K562 (cell line): ENCODE results near the gene RIMBP3C. TPM values are rescaled to one million over a fixed set of nuclear protein-coding genes. Genes with fewer than 3 reads are reported as not detected.
"Not testable (repeated sequence)": the region's sequence is repeated elsewhere in the genome, so short reads cannot be mapped to it uniquely, and the experiment has no call there.

Experiments
- ATAC-seq: fragments of 200-7000 bp; cut with Tn5 transposase; 3 replicates; pipeline ENCODE4 v1.9.1; 2020; ENCODE audit warnings: moderate library complexity
- BruUV-seq: library from RNA; stranded (reverse); fragments of 400-500 nt; replicated peaks from 2 replicates; lab custom pipeline; 2021; lab: Mats Ljungman, UMichigan
- CTCF ChIA-PET: fragments of 300-600 bp; formaldehyde crosslinking; extraction: SDS; loops from one replicate; lab custom pipeline; 2021; ENCODE audit warnings: low intra/inter-chr PET ratio; lab: Yijun Ruan, JAX
- POLR2A ChIA-PET: fragments of 300-600, 350-650 bp; sonication (Branson Sonifier 250); formaldehyde crosslinking; extraction: SDS; loops from one replicate; lab custom pipeline; 2021; ENCODE audit warnings: antibody characterized with exemption, inconsistent platforms; lab: Yijun Ruan, JAX
- DNase-seq, 4 experiments: peaks; one replicate each; pipeline versions ENCODE4 v3.0.0 to v3.0.0-alpha.2; 2011 to 2018; ENCODE audit warnings: low spot score in 3 of 4, mixed read lengths in 3 of 4; ENCODE audit errors: extremely low read depth in 1 of 4
- FAIRE-seq: peaks from 2 replicates; lab custom pipeline; 2011; peaks lifted over from hg19 to GRCh38; lab: Jason Lieb, UNC
- H2AFZ ChIP-seq: 2 replicates; pipeline ENCODE4 v1.6.0; 2011; ENCODE audit warnings: low read depth, low read length, control low read depth, inconsistent platforms
- H3K27ac ChIP-seq: fragments of 200-600 bp; 3 replicates; pipeline ENCODE4 v1.8.0; 2011; ENCODE audit warnings: low read depth, mild to moderate bottlenecking, control low read depth, inconsistent platforms, low read length, moderate library complexity, mixed read lengths; ENCODE audit errors: extremely low read depth
- H3K27me3 ChIP-seq, 2 experiments: fragments of 300-600 bp in 1 of 2; 2 replicates in 1 of 2; 3 replicates in 1 of 2; pipeline versions ENCODE4 v1.6.0 to v1.8.0; 2011; ENCODE audit warnings: inconsistent platforms in 2 of 2, low read length in 2 of 2, mild to moderate bottlenecking in 1 of 2, mixed read lengths in 1 of 2, moderate library complexity in 1 of 2; ENCODE audit not compliant: control insufficient read depth in 2 of 2, insufficient read depth in 2 of 2
- H3K36me3 ChIP-seq: fragments of 300-600 bp; 3 replicates; pipeline ENCODE4 v1.8.0; 2011; ENCODE audit warnings: mild to moderate bottlenecking, low read length, inconsistent platforms; ENCODE audit not compliant: control insufficient read depth, insufficient read depth
- H3K4me1 ChIP-seq, 2 experiments: fragments of 200-600 bp in 1 of 2; replicated peaks in 1 of 2; 2 replicates in 1 of 2; 3 replicates in 1 of 2; pipeline versions ENCODE4 v1.5.1 to v1.8.0; 2011; ENCODE audit warnings: inconsistent platforms in 2 of 2, low read length in 2 of 2, mild to moderate bottlenecking in 1 of 2, mixed read lengths in 1 of 2, moderate library complexity in 1 of 2; ENCODE audit not compliant: control insufficient read depth in 2 of 2, insufficient read depth in 2 of 2
- H3K4me2 ChIP-seq: 2 replicates; pipeline ENCODE4 v1.6.1; 2011; ENCODE audit warnings: low read length, control low read depth, inconsistent platforms, mixed read lengths; ENCODE audit not compliant: insufficient read depth
- H3K4me3 ChIP-seq: fragments of 200-600 bp; sonication (generic), shearing (Covaris generic); 2 replicates; pipeline ENCODE4 v1.5.1; 2016; ENCODE audit warnings: control low read depth, inconsistent platforms
- H3K79me2 ChIP-seq: fragments of 200-600 bp; 3 replicates; pipeline ENCODE4 v1.8.0; 2011; ENCODE audit warnings: low read length, inconsistent platforms; ENCODE audit not compliant: control insufficient read depth, insufficient read depth
- H3K9ac ChIP-seq, 2 experiments: 2 replicates each; pipeline versions ENCODE4 v1.6.0 to v1.6.1; 2011; ENCODE audit warnings: low read depth in 2 of 2, low read length in 2 of 2, control low read depth in 1 of 2, inconsistent platforms in 1 of 2, mild to moderate bottlenecking in 1 of 2, mixed read lengths in 1 of 2; ENCODE audit not compliant: insufficient read depth in 1 of 2
- H3K9me1 ChIP-seq: one replicate; pipeline ENCODE4 v1.6.0; 2011; ENCODE audit warnings: inconsistent platforms, mild to moderate bottlenecking, low read length, moderate library complexity; ENCODE audit not compliant: control insufficient read depth, insufficient read depth
- H3K9me3 ChIP-seq: replicated peaks from 2 replicates; pipeline ENCODE4 v1.5.1; 2011; ENCODE audit warnings: low read depth, low read length, inconsistent platforms; ENCODE audit not compliant: control insufficient read depth, insufficient read depth
- H4K20me1 ChIP-seq: replicated peaks from 2 replicates; pipeline ENCODE4 v1.6.1; 2011; ENCODE audit warnings: low read length, inconsistent platforms, mixed read lengths; ENCODE audit not compliant: control insufficient read depth, insufficient read depth
- WGBS: fragments of 100-300 bp; shearing (Covaris generic); methylation state at CpG from one replicate; pipeline ENCODE4 v1.1.6; 2016; ENCODE audit warnings: low coverage, mixed read lengths; ENCODE audit not compliant: insufficient coverage; ENCODE audit errors: missing lambda C conversion rate; 5-methylcytosine and 5-hydroxymethylcytosine counted together
- in situ Hi-C: fragments of 300-500 bp; cut with MboI; formaldehyde crosslinking; loops from 4 replicates; pipeline ENCODE4 v1.15.0; 2018; ENCODE audit warnings: inconsistent platforms, mixed read lengths
- intact Hi-C: fragments of 100-400 bp; cut with micrococcal nuclease; formaldehyde crosslinking; loops from 2 replicates; pipeline ENCODE4 v1.14.2; 2022
- polyA plus RNA-seq, 8 experiments: library from polyadenylated mRNA; depleted of rRNA in 4 of 8; stranded (reverse) in 5 of 8; unstranded in 3 of 8; fragments of >200 nt; fragmentation: Nextera tagmentation in 2 of 8; fragmentation: Illumina TruSeq in 1 of 8; extraction: Ambion mirVana in 2 of 8; extraction: Trizol in 1 of 8; gene quantifications; 2 replicates each; pipeline versions ENCODE4 v1.2.1 to v1.2.3, GENCODE V29; 2011 to 2014; ENCODE audit warnings: inconsistent platforms in 1 of 8, missing spikeins in 1 of 8
- total RNA-seq, 7 experiments: library from RNA; depleted of rRNA in 6 of 7; stranded (reverse); fragments of >200 nt in 6 of 7; fragmentation: Illumina TruSeq in 2 of 7; extraction: Trizol in 2 of 7; gene quantifications; 2 replicates each; pipeline versions ENCODE4 v1.2.1 to v1.2.3, GENCODE V29; 2011 to 2021; ENCODE audit warnings: low replicate concordance in 1 of 7

The RIMBP3C gene
- total and polyA plus RNA-seq, 9 of the 15 experiments (the other 6 are each of a cell fraction or from before 2014, with no cell fraction given) = 0.09 to 0.98 (median 0.17) TPM; not detected in 2

DNA sequence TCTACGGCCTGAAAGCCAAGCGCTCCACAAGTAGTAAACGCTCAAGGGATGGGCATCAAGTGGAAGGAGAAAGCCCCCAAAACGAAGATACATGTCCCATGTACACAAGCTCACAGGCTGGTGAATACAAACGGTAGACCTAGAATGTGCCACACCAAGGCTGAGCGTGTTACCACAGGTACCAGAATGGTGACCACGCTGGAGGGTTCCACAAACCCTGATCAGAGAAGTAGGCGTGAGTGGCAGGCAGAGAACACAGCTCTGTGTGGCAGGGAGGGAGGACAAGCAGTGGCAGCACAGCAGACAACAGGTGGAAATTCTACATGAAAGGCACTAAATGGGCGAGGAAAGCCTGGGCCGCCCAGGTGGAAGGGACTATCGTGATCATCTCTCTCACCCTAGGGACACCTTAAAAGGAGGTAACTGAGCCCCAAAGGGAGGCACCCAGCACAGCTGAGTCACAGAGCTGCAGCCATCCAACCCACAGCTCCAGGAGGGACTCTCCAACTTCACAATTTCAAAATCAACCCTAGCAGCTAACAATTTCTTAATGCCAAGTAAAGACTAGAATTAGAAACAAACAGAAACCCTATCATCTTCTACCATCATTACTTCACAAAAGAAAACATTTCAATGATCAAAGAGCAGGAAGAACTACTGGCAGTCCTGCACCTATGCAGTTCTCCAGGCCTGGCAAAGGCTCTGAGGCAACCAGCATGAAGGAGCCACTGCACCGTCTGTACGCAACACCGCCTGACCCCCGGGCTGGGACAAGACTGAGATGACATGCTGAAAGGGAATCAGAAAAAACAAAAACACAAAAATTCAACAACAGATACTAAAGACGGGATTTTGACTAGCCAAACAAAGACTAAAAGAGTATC lies 51.4 kb downstream of the RIMBP3C start:
- DNase-seq, H3K4me1 ChIP-seq, H3K9me1 ChIP-seq, H3K27me3 ChIP-seq, H3K9me3 ChIP-seq, CTCF ChIA-PET, POLR2A ChIA-PET, H3K4me2 ChIP-seq, FAIRE-seq, intact Hi-C loops, H4K20me1 ChIP-seq, H3K9ac ChIP-seq, H3K4me3 ChIP-seq, H3K27ac ChIP-seq, H2AFZ ChIP-seq, H3K79me2 ChIP-seq, H3K36me3 ChIP-seq: not testable (repeated sequence)
- TSS peak; percentile 42 for BruUV-seq
- no CpG with 5 or more reads among the region's 16 CpGs for WGBS
- ATAC-seq = peak; percentile 7; the same call in 1 of the 3 replicates
- in situ Hi-C loops = loop anchor here (5.0 kb wide), 1 partner anchor 48 kb away; no protein-coding TSS in a partner anchor

DNA sequence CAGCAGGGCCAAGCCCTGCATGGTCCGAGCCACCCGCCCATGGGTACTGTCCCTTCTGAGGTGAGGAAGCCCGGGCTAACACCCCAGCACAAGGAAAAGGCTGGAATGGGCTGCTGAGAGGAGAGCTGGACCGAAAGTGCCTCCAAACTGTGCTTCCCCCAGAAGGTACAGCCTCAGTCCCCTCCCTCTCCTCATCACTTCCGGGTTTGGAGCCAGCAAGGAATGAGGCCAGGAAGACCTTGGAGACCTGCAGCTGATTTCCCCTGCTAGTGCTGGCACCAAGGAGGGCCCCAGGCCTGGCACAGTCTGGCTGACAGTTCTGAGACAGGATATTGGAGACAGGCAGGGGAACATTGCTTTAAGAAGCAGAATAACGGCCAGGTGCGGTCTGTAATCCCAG lies 52.8 kb downstream of the RIMBP3C start:
- H3K79me2 ChIP-seq, H3K36me3 ChIP-seq, H3K9ac ChIP-seq, H3K9me3 ChIP-seq, H3K4me3 ChIP-seq, H3K9me1 ChIP-seq, H4K20me1 ChIP-seq, DNase-seq, H3K27me3 ChIP-seq, POLR2A ChIA-PET, intact Hi-C loops, H3K27ac ChIP-seq, CTCF ChIA-PET, H2AFZ ChIP-seq, BruUV-seq, FAIRE-seq, H3K4me1 ChIP-seq, H3K4me2 ChIP-seq: not testable (repeated sequence)
- in situ Hi-C loops = loop anchor here (5.0 kb wide), 1 partner anchor 46 kb away; no protein-coding TSS in a partner anchor
- WGBS = no CpG with 5 or more reads among the region's 7 CpGs
- ATAC-seq = peak; percentile 33

DNA sequence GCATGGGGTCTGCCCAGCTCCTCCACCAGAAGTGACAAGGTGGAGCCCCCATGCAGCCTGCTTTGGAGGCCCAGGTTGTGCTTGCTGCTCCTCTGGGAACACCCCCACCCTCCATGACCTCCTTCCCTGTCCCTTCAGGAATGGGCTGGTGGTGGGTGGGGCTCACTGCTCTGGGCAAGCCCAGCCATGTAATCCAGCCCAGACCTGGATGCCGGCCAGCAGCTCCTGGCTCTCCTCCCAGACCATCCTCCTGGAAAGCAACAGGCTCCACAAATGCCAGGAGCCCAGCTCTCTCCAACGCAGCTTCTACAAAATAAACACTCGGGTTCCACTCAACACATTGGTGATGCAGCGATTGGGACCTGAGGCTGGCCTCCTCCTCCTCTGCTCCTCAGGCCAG lies 53.3 kb downstream of the RIMBP3C start:
- H3K9ac ChIP-seq, BruUV-seq, H3K4me3 ChIP-seq, intact Hi-C loops, DNase-seq, H3K9me3 ChIP-seq, POLR2A ChIA-PET, FAIRE-seq, H3K9me1 ChIP-seq, H3K4me2 ChIP-seq, H3K27ac ChIP-seq, H4K20me1 ChIP-seq, CTCF ChIA-PET, H3K27me3 ChIP-seq, H3K36me3 ChIP-seq, H3K79me2 ChIP-seq, H2AFZ ChIP-seq, H3K4me1 ChIP-seq: not testable (repeated sequence)
- 0 out of 3 replicates have a peak, but pooled peaks have one; percentile 1 for ATAC-seq
- WGBS = no CpG with 5 or more reads among the region's 4 CpGs
- in situ Hi-C loops = loop anchor here (5.0 kb wide), 1 partner anchor 46 kb away; no protein-coding TSS in a partner anchor
